Prostate gland (tissue), 2 donors: ENCODE data around the gene LAMB1. TPM values are rescaled to one million over a fixed set of nuclear protein-coding genes. Genes with fewer than 3 reads are reported as not detected.

Experiments used
- DNase-seq: peaks from one replicate; pipeline ENCODE4 v3.0.0-alpha.2; 2019; ENCODE audit warnings: low spot score
- H3K27ac ChIP-seq, 2 donors: fragments of 200-600 bp; sonication (generic); 2 replicates each; pipeline ENCODE4 v1.5.1; 2017 to 2019
- H3K27me3 ChIP-seq: fragments of 200-600 bp; sonication (generic); replicated peaks from 2 replicates; pipeline ENCODE4 v1.5.1; 2019; ENCODE audit not compliant: insufficient read depth
- H3K36me3 ChIP-seq, 2 donors: fragments of 200-600 bp; sonication (generic); 1 replicate in 1 of 2; 2 replicates in 1 of 2; pipeline versions ENCODE4 v1.5.1 to v1.8.1; 2017 to 2019
- H3K4me1 ChIP-seq: fragments of 200-600 bp; sonication (generic); replicated peaks from 2 replicates; pipeline ENCODE4 v1.5.1; 2019
- H3K4me3 ChIP-seq, 2 donors: fragments of 200-600 bp; sonication (generic); 2 replicates each; pipeline ENCODE4 v1.5.1; 2017 to 2019
- H3K9me3 ChIP-seq: fragments of 200-600 bp; sonication (generic); 2 replicates; pipeline ENCODE4 v1.5.1; 2017
- CTCF ChIP-seq, 4 experiments: fragments of 200-600 bp in 2 of 4; fragments of 450-650 bp in 2 of 4; sonication (generic) in 2 of 4; IDR thresholded peaks; 1 replicate in 3 of 4; 2 replicates in 1 of 4; pipeline ENCODE4 v1.5.1; 2016 to 2019; ENCODE audit warnings: antibody characterized with exemption in 4 of 4, mild to moderate bottlenecking in 2 of 4, moderate library complexity in 2 of 4
- POLR2A ChIP-seq: fragments of 450-650 bp; IDR thresholded peaks from one replicate; pipeline ENCODE4 v1.6.1; 2016; ENCODE audit warnings: antibody characterized with exemption, mild to moderate bottlenecking
- POLR2AphosphoS5 ChIP-seq: sonication (generic); formaldehyde crosslinking; IDR thresholded peaks from one replicate; pipeline ENCODE4 v1.6.1; 2017; ENCODE audit warnings: antibody characterized with exemption
- WGBS: methylation state at CpG from one replicate; pipeline ENCODE4 v1.1.5; 2018; 5-methylcytosine and 5-hydroxymethylcytosine counted together
- intact Hi-C: fragments of 100-400 bp; cut with DNase I; formaldehyde crosslinking; loops from one replicate; pipeline ENCODE4 v1.14.2; 2022
- total RNA-seq, 2 donors: library from RNA; depleted of rRNA; stranded (reverse); fragments of >200 nt; gene quantifications; one replicate each; pipeline ENCODE4 v1.1.0, GENCODE V29; 2016

LAMB1 gene
- total RNA-seq, 2 donors from 2014 or later, result 15.5 to 64.1 TPM

- Histone ChIP-seq H3K9me3 (no peaks in the 10 kb centered on the region), H3K4me1 (no peaks in the 10 kb centered on the region), H3K36me3 (no peaks in the 10 kb centered on the region), H3K4me3 (no peak overlapping the region), H3K27ac (no peak overlapping the region), H3K27me3 (no peaks in the 10 kb centered on the region)
- TF ChIP-seq POLR2AphosphoS5, result no peak
- no peak for TF ChIP-seq CTCF (IDR thresholded peaks at IDR 0.05)
- no peak for TF ChIP-seq POLR2A
- 91% methylated on average over 3 of the region's 3 CpGs for WGBS
- no peak for DNase-seq
- intact Hi-C loops, result no loop called here
These were observed 34.5 kb downstream of the LAMB1 start for GRCh38 chr7:107968449-107968848.

- DNase-seq, result no peak
- TF ChIP-seq POLR2AphosphoS5, result no peak
- Histone ChIP-seq H3K9me3 (no peaks in the 10 kb centered on the region), H3K4me3 (no peak overlapping the region), H3K36me3 (no peaks in the 10 kb centered on the region), H3K27ac (no peak overlapping the region), H3K27me3 (no peaks in the 10 kb centered on the region), H3K4me1 (no peaks in the 10 kb centered on the region)
- intact Hi-C loops, result no loop called here
- whole genome bisulfite sequencing, result 54% methylated on average over 4 of the region's 4 CpGs
These were observed 35.5 kb downstream of the LAMB1 start for GRCh38 chr7:107967420-107967819.

GRCh38 chr7:107966711-107967110, 36.2 kb downstream of the LAMB1 start:
- intact Hi-C loops, result no loop called here
- Histone ChIP-seq H3K4me1 (no peaks in the 10 kb centered on the region), H3K4me3 (no peak overlapping the region), H3K36me3 (no peaks in the 10 kb centered on the region), H3K27me3 (no peaks in the 10 kb centered on the region), H3K27ac (no peak overlapping the region), H3K9me3 (no peaks in the 10 kb centered on the region)
- TF ChIP-seq CTCF (IDR thresholded peaks at IDR 0.05) (no peak), POLR2AphosphoS5 (no peak), POLR2A (no peak)
- WGBS, result 90% methylated on average over 4 of the region's 4 CpGs
- no peak for DNase-seq

DNA sequence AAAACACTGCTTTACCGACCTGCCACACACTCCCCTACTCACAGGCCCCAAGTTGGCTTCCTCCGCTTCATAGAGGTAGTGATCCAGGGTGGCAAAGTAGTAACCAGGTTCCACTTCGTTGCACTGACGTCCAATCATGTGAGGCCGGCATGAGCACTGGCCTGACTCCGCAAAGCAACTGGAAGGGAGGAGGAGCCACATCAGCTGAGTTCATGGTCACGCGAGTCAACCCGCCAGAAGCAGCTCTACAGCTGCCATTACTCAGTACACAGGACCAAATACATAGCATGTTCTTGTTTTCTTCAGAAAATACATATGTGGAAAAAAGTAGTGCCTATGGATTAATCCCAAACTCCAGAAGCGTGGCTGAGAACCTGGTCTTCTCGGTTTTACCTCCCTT, 38.5 kb downstream of the LAMB1 start:
- Histone ChIP-seq H3K27me3 (no peaks in the 10 kb centered on the region), H3K27ac (no peak overlapping the region), H3K4me1 (no peaks in the 10 kb centered on the region), H3K36me3 (no peaks in the 10 kb centered on the region), H3K4me3 (no peak overlapping the region), H3K9me3 (no peaks in the 10 kb centered on the region)
- intact Hi-C loops, result no loop called here
- no peak for DNase-seq
- WGBS, result 95% methylated on average over 11 of the region's 11 CpGs
- no peak for TF ChIP-seq POLR2AphosphoS5
- no peak for TF ChIP-seq CTCF (IDR thresholded peaks at IDR 0.05)
- no peak for TF ChIP-seq POLR2A

- H3K36me3 ChIP-seq, result no peaks in the 10 kb centered on the region
- TF ChIP-seq POLR2A (no peak), POLR2AphosphoS5 (no peak), CTCF (IDR thresholded peaks at IDR 0.05) (no peak)
- no peak overlapping the region for H3K4me3 ChIP-seq
- intact Hi-C loops, result no loop called here
- WGBS, result 90% methylated on average over 9 of the region's 9 CpGs
- no peak overlapping the region for H3K27ac ChIP-seq
- H3K9me3 ChIP-seq, result no peaks in the 10 kb centered on the region
- no peaks in the 10 kb centered on the region for H3K4me1 ChIP-seq
- no peak for DNase-seq
- no peaks in the 10 kb centered on the region for H3K27me3 ChIP-seq
These were observed 40.1 kb downstream of the LAMB1 start for GRCh38 chr7:107962817-107963216.
